Tongue (tissue), 1 donor: ENCODE data around the gene AMIGO1. TPM values are rescaled to one million over a fixed set of nuclear protein-coding genes. Genes with fewer than 3 reads are reported as not detected.

Source experiments
- total RNA-seq: library from RNA; depleted of rRNA; stranded (reverse); fragments of >200 nt; gene quantifications from one replicate; pipeline ENCODE4 v1.2.3, GENCODE V29; 2014

The AMIGO1 gene
- total RNA-seq, 1 donor from 2014 or later, result 9.1 TPM

Other genes with a start within 250 kb of the AMIGO1 start
- gene PSRC1, start 226.6 kb downstream of the AMIGO1 start, total RNA-seq, result 5.4 TPM
- gene MYBPHL, start 202.7 kb downstream of the AMIGO1 start, total RNA-seq, result not detected
- gene SORT1, start 111.8 kb downstream of the AMIGO1 start, total RNA-seq, result 30.6 TPM
- 25.7 TPM for gene PSMA5, start 83.3 kb downstream of the AMIGO1 start, total RNA-seq
- 61.5 TPM for gene SYPL2, start 43.2 kb downstream of the AMIGO1 start, total RNA-seq
- 2.2 TPM for gene ATXN7L2, start 25.8 kb downstream of the AMIGO1 start, total RNA-seq
- 6.3 TPM for gene CYB561D1, start 15.6 kb downstream of the AMIGO1 start, total RNA-seq
- 0.62 TPM for gene GPR61, start 30.1 kb upstream of the AMIGO1 start, total RNA-seq
- 10.1 TPM for gene GNAI3, start 38.9 kb upstream of the AMIGO1 start, total RNA-seq
- gene GNAT2, start 109.9 kb upstream of the AMIGO1 start, total RNA-seq, result 0.21 TPM
- 39.3 TPM for gene AMPD2, start 110.1 kb upstream of the AMIGO1 start, total RNA-seq
- 11.4 TPM for gene GSTM4, start 146.4 kb upstream of the AMIGO1 start, total RNA-seq
- gene GSTM2, start 158.3 kb upstream of the AMIGO1 start, total RNA-seq, result 62.2 TPM
- not detected for gene GSTM1, start 178.1 kb upstream of the AMIGO1 start, total RNA-seq
- 4.4 TPM for gene GSTM5, start 202.5 kb upstream of the AMIGO1 start, total RNA-seq
- 48.0 TPM for gene GSTM3, start 231.3 kb upstream of the AMIGO1 start, total RNA-seq